Measurements from ENCODE around the gene IPO8.

The IPO8 gene

DNA sequence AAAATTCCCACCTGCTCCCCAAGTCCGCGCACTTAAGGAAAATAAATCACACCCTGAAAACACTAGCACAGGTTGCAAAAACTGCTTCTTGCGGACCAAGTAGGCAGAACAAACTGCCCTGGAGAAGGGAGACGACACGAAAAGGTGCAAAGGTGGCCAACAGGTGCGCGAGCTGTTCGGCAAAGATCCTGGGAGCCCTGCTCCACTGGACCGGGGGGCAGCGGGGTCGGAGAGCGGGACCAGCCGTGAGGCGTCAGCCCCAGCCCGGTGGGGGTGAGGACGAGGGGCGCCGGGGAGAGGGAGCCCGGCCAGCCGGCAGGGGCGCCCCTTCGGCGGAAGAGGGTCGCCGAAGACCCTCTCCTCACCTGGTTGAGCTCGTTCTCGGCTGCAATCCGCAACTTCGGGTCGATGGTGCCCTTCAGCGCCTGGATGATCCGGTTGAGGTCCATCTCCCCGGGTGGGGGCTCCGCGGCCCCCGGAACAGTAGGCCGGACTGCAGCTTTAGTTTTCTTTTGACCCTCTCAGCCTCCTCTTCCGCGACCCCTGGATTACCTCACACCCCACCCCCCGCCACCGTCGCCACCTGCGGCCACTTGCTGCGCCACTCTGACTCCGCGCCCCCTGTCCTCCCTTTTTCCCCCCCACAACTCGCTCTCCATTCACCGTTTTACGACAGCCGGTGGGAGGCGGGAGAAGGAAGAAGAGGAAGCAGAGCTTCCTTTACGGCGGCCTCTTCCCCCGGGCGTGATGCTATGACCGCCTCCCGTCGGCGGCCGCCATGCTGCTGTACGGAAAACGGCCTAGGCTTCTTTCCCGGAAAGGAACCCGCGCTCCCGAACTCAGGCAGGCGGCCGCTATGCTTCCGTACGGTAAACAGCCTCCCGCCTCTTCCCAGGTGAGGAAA, at the start of gene IPO8:
TSS of gene IPO8 (minus strand) at position 671 of the 904 bp plus-strand sequence. CDS start at position 449, 222 bp downstream.
- peak; percentile 81 for DNase-seq

DNA sequence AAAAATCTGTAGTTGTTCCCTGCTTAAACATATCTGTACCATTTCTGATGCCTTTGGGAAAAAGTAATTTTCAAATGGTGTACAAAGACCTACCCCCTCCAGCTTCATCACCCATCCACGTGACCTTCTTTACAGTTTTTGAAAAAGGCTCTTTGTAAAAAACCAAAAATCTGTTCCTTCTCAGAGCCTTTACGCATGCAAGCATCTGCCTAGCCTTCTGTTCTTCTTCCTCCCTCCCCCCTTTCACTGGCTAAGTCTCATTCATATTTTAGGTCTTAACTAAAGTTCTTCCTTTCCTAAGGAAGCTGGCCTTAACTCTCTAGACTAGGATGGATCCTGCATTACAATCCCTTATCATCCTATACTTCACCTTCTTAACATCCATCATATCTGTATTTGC, 48.7 kb upstream of the IPO8 start:
- no peak for DNase-seq

DNA sequence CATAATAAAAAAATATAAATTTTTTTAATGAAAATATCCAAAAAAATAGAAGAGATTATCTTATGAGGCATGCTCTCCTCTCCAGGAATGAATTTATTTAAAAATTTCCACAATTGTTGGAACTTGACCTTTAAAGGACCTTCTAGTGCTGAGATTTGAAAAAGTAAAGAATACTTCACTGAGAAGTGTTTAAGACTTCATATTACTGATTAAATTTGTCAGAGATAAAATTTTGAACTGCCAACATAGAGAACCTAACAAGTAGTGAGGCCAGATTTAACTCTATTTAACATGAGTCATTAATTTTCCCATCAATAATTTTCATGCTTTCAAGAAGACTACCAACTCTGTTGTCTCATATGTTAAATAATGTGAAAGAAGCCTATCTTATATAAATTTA, 44.6 kb upstream of the IPO8 start:
- no peak for DNase-seq

DNA sequence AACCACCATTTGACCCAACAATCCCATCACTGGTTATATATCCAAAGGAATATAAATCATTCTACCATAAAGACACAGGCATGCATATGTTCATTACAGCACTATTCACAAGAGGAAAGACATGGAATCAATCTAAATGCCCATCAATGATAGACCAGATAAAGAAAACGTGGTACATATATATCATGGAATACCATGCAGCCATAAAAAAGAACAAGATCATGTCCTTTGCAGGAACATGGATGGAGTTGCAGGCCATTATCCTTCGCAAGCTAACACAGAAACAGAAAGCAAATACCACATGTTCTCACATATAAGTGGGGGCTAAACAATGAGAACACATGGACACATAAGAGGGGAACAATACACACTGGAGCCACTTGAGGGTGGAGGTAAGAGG, 43.4 kb upstream of the IPO8 start:
- DNase-seq: no peak

DNA sequence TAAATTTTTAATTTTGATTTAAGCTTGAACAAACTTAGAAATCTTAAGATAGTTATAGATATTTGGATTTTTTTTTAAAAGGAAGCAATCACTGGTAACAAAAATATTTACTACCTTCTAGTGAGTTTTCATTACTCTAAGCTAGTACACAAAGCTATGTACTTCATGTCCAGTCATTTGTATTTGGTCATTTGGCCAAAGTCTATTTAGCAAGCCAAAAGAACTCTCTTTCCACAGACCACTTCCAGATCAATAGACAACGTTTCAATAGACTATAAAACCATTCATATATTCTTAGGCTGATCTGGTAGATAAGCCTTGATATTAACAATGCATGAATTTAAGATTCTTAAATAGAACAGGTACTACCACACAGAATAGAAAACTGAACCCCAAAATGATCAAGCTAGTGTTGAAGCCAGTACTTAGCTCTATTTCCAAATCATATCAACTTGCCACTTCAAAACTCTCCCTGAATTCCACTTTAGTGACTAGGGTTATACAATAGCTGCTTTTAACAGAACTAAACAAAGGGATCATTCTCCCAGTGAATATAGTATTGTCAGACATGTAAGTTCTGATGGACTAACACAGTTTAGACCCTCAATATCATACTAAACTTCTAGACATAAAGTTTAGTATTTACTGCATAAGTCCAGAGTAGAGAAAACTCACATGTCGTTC, 37.4 kb upstream of the IPO8 start:
- DNase-seq: no peak

DNA sequence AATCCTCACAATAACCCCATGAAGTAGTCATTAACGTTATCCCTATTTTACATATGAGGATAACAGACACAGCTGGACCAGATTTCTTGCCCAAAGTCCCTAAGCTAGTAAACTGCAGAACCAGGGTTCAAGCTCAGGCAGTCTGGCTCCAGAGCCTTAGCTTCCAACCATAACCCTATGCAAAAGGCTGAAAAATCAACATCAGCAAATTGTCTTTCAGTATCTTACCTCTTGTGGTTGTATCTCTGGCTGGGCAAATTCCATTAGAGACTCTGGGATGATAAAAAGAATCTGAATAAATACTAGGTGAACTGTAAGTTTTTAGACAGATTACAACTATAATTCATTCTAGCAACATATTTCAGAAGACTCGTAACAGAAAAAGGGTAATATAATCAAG, 34.3 kb upstream of the IPO8 start:
- DNase-seq: no peak

DNA sequence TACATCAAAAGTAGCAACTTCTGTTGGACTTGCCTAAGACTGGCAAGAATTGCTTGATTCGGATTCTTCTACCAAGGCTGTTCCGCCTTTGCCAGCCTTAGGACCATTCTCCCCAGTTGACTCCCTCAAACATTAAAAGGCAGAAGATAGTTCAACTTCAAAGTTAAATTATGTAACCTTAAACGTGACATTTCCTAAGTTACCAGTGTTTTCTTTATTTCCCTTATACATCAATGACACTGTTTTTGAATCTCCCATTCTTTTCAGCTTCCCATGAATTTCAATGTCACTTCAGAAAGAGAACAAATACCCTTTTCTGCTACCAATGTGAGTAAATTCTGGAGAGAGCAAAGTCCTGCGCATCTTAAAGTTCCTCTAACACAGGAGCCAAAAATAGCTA, 33.9 kb upstream of the IPO8 start:
- DNase-seq: no peak

DNA sequence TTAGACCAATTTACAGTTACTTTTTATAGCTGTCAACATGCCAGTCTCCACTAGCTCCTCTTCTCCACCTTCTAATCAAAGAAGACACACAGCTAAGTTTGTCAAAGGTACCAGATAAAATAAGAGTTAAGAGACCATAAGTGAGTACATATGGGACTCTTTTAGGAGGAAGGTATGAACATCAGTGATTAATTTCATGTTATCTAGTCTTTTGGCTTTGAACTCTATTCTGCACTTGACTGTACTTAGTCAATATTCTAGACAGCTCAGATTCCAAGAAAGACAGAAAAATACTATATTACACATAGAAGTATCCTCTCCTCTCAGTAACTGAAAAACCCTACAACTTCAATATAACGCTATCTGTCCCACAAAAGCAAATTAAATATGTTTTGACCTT, 31.0 kb upstream of the IPO8 start:
- DNase-seq: no peak

DNA sequence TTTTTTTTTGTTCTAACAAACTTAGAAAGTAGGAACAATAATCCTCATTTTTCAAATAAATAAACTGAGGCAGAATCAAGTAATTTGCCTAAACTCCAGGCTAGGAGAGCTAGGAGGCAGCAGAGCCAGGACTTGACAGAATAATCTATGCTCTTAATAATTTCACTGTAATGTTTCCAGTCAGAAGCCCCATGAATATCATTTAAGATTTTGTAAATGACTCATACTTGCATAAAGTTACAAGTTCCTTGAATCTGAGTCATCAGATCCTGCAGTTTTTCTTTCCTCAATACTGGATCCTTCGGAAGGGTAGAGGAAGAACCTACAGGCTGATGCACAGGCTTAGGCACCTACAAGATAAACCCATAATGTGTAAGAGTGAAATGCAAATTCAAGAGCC, 30.1 kb upstream of the IPO8 start:
- no peak for DNase-seq

DNA sequence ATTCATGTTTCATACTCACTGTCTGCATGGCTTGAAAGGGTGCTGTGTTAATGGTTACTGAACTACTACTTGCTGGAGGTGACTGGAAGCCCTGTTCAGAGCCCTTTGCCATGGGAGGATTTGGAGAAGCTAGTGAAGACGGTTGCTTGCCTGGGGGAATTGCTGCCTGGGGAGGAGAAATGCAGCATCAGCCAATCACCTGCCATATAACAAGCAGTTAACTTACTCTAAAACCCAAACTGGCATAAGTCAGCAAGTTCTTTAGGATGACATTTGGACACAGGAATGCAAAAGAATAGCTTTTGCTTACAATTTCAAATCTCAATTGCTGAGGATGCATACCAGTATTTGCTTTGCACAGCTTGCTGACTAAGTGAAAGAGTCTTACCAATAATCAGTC, 23.4 kb upstream of the IPO8 start:
- no peak for DNase-seq

DNA sequence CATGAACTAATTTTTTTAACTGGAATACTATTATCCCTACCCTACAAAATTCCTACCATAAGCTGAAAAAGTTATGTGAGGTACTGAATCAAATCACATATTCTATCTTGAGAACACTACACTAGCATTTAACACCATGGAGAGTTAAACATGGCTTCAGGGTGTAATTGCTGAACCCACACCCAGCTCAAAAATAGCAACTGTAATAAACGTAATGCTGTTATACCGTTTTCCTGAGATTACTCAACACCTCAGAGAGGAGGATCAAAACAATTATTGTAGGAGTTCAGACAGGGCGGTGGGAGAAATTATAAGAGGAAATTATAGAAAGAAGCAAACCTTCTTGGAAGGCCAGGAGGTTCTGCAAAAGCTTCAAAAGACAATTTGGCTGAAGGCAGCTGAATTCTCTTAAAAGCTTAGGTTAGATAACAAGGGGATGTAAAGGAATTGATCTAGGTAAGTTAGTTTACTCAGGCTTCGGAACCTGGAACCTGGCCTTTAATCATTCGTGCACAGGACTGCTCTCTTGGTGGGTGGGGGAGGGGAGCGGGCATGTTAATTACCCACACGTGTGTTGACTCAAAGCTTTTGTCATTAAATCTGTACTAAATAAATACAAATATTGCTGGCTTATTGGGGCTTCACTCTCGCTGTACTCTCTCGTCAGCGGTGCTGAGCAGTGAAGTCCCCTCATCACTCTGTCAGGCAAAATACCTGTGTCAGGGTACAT, 12.1 kb upstream of the IPO8 start:
- no peak for DNase-seq

DNA sequence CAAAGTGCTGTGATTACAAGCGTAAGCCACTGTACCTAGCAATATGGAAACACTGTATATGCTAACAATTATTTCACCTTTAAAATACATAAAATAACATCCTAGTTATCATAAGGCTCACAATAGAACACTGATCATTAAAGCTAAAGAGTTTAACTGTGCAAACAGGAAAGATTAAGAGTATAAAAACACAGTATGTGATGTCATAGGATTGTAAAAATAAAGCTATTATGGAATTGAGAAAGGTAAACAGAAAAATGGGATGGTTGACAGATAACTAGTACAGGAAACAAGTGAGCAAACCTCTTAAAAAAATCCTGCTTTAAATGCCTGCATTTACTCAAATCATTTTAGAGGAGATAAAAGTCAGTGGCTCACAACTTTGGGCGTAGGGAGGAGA, 10.8 kb upstream of the IPO8 start:
- no peak for DNase-seq

DNA sequence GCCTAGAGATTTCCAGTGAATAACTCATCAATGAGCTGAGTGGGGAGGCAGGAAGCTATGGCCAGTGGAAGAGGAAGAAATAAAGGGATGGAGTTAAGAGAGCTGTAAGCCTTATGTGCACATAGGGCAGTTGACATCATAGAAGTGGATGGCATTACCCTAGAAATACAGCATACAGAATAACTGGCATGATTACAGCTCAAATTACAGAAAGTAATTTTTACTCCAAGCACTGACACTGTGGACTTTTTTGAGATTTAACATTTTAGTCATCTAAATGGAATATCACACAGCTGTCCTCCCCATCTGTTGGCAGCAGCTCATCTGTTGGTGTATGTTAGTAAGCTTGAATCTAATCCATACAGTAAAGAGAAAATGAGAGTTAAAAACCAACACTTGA, 5.4 kb upstream of the IPO8 start:
- no peak for DNase-seq

DNA sequence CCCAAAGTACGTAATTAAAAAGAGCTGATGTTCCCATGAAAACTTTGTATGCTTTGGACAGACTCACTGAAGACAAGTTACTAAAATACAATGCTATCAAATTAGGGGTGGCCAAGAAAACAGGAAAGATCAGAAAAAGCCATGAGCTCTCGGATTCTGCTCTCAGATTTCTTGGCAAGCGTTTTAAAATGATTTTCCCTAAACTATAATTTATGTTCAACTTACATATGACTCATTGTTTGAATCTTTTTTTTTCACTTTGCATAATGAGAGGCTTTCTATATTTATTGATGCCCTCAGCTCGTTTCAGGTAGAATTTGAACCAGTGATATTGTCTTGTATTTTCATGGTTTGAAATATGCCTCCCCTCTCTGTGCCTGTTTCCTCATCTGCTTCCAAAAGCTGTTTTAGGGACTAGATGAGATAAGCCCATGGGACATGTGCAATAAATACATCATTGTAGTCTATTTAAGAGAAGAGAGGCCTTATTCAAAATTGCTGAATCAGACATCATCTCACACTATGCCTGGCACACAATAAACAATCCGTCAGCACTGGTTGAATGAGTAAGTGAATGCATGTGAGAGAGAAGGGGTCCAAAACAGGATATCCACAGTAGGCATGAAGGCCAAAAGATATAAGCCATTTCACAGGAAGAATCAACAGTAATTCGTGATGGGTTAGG, 4.7 kb upstream of the IPO8 start:
- DNase-seq: no peak

DNA sequence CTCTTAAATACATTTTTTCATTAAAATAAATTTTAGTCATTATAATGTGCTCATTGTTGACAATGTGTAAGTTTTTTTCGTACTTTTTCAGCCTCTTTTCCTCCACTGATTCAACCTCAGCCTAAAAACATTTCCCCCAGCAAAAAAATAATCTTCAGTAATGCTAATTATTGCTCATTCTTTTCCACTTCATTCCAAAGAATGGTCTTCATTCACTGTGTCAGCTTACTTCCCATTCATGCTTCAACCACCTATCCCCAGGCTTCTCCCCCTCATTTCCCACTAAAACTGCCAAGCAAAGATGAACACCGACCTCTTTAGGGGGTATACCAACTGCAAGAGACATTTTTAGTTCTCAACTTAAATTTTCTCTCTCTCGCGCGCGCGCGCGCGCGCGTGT, 2.7 kb upstream of the IPO8 start:
- no peak for DNase-seq

DNA sequence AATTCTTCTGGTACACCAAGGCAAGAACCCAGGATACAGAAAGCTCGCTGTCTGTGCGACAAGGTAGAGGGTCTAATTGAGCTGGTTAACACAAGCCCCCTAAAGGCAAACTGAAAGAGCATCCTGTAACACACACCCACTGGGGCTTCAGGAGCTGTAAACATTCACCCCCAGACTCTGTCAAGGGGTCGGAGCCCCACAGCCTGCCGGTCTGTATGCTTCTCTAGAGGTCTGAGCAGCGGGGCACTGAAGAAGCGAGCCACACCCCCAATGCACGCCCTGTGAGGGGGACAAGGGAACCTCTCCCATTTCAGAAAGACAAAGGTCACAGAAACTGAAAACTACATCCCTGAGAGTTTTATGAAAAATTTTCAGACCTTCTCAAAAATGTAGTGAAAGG, 1.3 kb upstream of the IPO8 start:
- DNase-seq: no peak

DNA sequence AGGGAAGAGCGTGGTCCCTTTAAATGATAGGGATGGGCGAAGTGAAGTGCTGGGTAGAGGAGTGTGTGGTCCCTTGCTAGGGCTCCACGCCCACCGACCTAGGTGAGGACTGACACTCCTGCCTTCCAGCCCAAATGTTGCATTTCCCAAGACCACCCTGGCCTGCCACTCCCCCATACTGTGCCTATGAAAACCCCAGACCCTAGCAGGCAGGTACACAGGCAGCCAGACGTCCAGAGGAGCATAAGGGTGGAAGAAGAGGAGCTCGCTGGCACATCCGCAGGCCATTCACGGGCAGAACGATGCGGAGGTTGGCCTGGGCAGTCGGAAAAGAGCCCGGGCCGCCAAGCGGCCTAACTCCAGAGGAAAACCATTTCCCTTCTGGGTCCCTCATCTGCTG, 817 bp upstream of the IPO8 start:
- no peak for DNase-seq

DNA sequence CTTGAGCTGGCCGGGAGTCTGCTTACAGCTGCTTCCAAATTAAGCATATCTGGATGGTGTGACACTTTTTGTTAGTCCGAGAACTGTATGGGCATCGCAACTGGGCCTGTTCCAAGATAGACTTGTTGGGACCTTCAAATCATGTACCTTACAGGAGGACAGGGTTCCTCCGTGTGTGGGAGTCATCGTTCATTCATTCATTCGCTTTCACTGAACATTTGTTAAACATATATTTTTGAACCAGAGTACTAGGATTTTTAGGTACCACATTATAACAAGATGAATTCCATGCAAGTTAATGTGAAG, 387 bp upstream of the IPO8 start:
- DNase-seq: no peak

DNA sequence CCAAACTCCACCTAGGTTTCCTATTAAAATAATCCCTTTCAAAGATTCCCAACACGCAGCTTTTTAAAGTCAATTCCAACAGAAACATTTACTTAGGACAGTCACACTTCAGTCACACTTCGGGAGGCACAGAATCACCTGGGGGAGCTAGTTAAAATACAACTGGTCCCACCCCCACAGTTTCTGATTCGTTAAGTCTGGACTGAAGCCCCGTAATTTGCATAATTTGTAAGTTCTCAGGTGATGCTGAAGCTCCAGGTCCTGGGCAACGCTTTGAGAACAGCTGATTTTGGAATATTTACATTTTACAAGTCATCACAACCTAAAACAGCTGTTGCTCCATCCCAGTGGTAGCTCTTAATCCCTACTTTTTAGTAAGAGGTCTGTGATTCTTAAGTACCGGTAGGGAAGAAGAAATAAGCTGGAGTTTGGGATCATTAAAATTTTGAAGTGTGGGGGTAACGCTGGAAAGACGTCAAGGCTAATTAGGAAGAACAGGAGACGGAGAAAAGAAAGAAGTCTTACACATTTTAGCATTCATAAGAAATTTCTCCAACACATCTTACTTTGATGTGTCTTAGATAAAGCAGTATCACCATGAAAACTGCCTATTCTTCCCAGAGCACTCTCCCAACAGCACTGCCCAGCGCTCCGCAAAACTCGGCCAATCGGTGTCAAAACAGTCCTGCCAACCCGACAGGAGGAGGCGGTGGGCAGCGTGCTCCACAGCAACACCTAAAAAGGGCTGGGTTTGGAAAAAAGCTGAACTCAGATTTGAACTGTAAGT, 1.1 kb downstream of the IPO8 start:
- no peak for DNase-seq

DNA sequence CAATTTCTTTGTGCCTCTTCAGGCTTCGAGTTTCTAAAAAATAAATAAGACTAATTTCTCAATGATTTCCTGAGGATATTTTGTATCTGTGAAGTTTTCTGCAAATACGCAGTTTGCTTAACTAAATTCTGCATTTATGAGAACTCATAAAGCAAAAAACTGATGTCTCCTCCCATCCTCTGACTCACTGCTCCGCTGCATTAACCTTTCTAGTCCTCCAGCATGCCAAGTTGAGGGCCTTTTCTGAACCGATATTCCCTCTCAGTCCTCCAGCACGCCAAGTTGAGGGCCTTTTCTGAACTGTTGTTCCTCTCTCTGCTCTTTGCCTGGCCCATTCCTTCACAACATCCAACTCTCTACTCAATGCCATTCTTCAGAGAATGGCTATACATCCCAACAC, 3.2 kb downstream of the IPO8 start:
- no peak for DNase-seq

DNA sequence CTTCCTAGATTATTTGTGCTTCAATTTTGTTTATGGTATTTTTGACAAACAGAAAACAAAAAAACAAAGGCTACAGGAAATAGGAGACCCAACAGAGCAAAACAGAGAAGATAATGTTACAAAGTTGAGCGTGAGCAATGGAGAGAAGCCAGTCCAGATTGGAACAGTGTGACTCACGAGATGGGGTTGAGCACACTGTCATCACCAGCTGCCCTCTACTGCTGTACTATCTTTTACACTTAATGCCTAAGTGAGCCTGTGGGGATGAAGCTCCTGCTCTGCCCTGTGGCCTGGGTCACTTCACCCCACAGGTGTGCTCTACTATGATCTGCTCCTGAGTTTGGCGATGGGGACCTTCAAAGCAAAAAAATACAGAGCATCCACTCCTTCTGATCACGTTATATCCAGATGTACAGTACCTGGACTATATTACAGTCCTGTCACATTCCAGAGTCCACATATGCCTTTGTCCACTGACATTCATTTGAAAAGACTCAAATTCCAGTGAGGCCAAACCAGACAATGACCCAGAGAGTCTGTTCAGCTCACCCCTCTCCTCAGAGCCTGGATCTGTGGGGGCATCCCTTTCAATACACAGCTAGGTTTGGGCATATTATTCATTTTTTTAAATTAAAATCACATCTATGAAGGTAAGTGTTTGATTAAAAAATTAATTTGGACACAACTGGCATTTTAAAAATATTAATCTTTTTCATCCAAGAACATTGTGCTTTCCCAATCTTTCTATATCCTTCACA, 4.4 kb downstream of the IPO8 start:
- DNase-seq: no peak
